ENCODE data around the gene CD83. TPM values are rescaled to one million over a fixed set of nuclear protein-coding genes. Genes with fewer than 3 reads are reported as not detected.

CD83 gene
- polyA plus RNA-seq, 1 donor (not counting 4 experiments of a cell fraction or from before 2014, with no cell fraction given), result 3.4 TPM

- TF ChIP-seq EZH2 (IDR thresholded peaks at IDR 0.05; ENCODE audit: low read length) (no peak), CTCF (optimal IDR thresholded peaks at IDR 0.05 in 1 of 3, IDR thresholded peaks at IDR 0.05 in 1 of 3, conservative IDR thresholded peaks at IDR 0.05 in 1 of 3; ENCODE audit: extremely low read depth in 1 of 3, insufficient read depth in 2 of 3, low read length in 3 of 3) (no peak)
- Histone ChIP-seq H3K36me3 (ENCODE audit: control insufficient read depth in 2 of 2, extremely low read depth in 1 of 2, insufficient read depth in 2 of 2, low read length in 2 of 2) (no peaks in the 10 kb centered on the region), H3K4me3 (ENCODE audit: control insufficient read depth in 2 of 3, extremely low read depth in 1 of 3, insufficient read depth in 2 of 3, low read depth in 1 of 3, low read length in 3 of 3) (no peak overlapping the region), H3K79me2 (ENCODE audit: control insufficient read depth, insufficient read depth, low read length) (no peaks in the 10 kb centered on the region), H3K27me3 (ENCODE audit: control insufficient read depth, extremely low read depth, insufficient read depth, low read length) (no peaks in the 10 kb centered on the region), H3K4me1 (ENCODE audit: control insufficient read depth, extremely low read depth, insufficient read depth, low read length) (no peaks in the 10 kb centered on the region), H3K4me2 (ENCODE audit: control insufficient read depth, extremely low read depth, insufficient read depth, low read depth, low read length) (no peak overlapping the region), H3K27ac (ENCODE audit: control insufficient read depth, insufficient read depth, low read length) (no peak overlapping the region), H3K9ac (ENCODE audit: control insufficient read depth, extremely low read depth, insufficient read depth, low read length) (no peak overlapping the region), H3K9me3 (ENCODE audit: control insufficient read depth, low read depth, low read length) (no peaks in the 10 kb centered on the region), H4K20me1 (ENCODE audit: control insufficient read depth, extremely low read depth, insufficient read depth, low read length) (no peaks in the 10 kb centered on the region), H2AFZ (ENCODE audit: control insufficient read depth, low read length) (no peak overlapping the region), H3K9me1 (ENCODE audit: control insufficient read depth, extremely low read depth, insufficient read depth, low read length) (no peaks in the 10 kb centered on the region)
- FAIRE-seq (no peak), DNase-seq (ENCODE audit: low read depth, low spot score) (no peak)
- dilution Hi-C loops (cut with MboI; ENCODE audit: extremely low pct_ligation_motif_present, low sequenced_read_pairs), result no loop called here
These were observed 21.2 kb downstream of the CD83 start for GRCh38 chr6:14138701-14139215.

GRCh38 chr6:14141351-14142062, 23.9 kb downstream of the CD83 start:
- no peak for FAIRE-seq

More at GRCh38 chr6:14141351-14142062, 23.9 kb downstream of the CD83 start:
- dilution Hi-C loops (cut with MboI; ENCODE audit: extremely low pct_ligation_motif_present, low sequenced_read_pairs), result no loop called here
- Histone ChIP-seq H3K4me2 (ENCODE audit: control insufficient read depth, extremely low read depth, insufficient read depth, low read depth, low read length) (no peak overlapping the region), H3K79me2 (ENCODE audit: control insufficient read depth, insufficient read depth, low read length) (no peaks in the 10 kb centered on the region), H3K27me3 (ENCODE audit: control insufficient read depth, extremely low read depth, insufficient read depth, low read length) (no peaks in the 10 kb centered on the region), H4K20me1 (ENCODE audit: control insufficient read depth, extremely low read depth, insufficient read depth, low read length) (no peaks in the 10 kb centered on the region), H3K36me3 (ENCODE audit: control insufficient read depth in 2 of 2, extremely low read depth in 1 of 2, insufficient read depth in 2 of 2, low read length in 2 of 2) (no peaks in the 10 kb centered on the region), H3K9me1 (ENCODE audit: control insufficient read depth, extremely low read depth, insufficient read depth, low read length) (no peaks in the 10 kb centered on the region), H3K9ac (ENCODE audit: control insufficient read depth, extremely low read depth, insufficient read depth, low read length) (no peak overlapping the region), H3K4me1 (ENCODE audit: control insufficient read depth, extremely low read depth, insufficient read depth, low read length) (no peaks in the 10 kb centered on the region), H3K9me3 (ENCODE audit: control insufficient read depth, low read depth, low read length) (no peaks in the 10 kb centered on the region), H2AFZ (ENCODE audit: control insufficient read depth, low read length) (no peak overlapping the region), H3K27ac (ENCODE audit: control insufficient read depth, insufficient read depth, low read length) (no peak overlapping the region), H3K4me3 (ENCODE audit: control insufficient read depth in 2 of 3, extremely low read depth in 1 of 3, insufficient read depth in 2 of 3, low read depth in 1 of 3, low read length in 3 of 3) (no peak overlapping the region)
- TF ChIP-seq CTCF (optimal IDR thresholded peaks at IDR 0.05 in 1 of 3, IDR thresholded peaks at IDR 0.05 in 1 of 3, conservative IDR thresholded peaks at IDR 0.05 in 1 of 3; ENCODE audit: extremely low read depth in 1 of 3, insufficient read depth in 2 of 3, low read length in 3 of 3) (no peak), EZH2 (IDR thresholded peaks at IDR 0.05; ENCODE audit: low read length) (no peak)
- no peak for DNase-seq (ENCODE audit: low read depth, low spot score)

All from keratinocyte (primary cell).